Measurements from ENCODE around the gene NPFF.

NPFF gene

GRCh38 chr12:53500776-53501614 is 6.3 kb downstream of the NPFF start, which contains the start of gene TARBP2:
Gene TARBP2 (plus strand): TSS chr12:53501283. CDS start chr12:53501409, 126 bp downstream.
- no peak for TF ChIP-seq CTCF (IDR thresholded peaks at IDR 0.05; ENCODE audit: low read depth, low read length)
- peak within 1 kb of the TSS; percentile 81 to 84 for H3K4me3 ChIP-seq (replicated peaks in 1 of 2; ENCODE audit: low read depth in 2 of 2, low read length in 2 of 2)
- DNase-seq (ENCODE audit: low read depth in 2 of 2), result peak; percentile 100

- H3K4me3 ChIP-seq (replicated peaks in 1 of 2; ENCODE audit: low read depth in 2 of 2, low read length in 2 of 2), result peak overlapping the region; percentile 81 to 84
- no peak for TF ChIP-seq CTCF (IDR thresholded peaks at IDR 0.05; ENCODE audit: low read depth, low read length)
- DNase-seq (ENCODE audit: low read depth in 2 of 2), result peak; percentile 89 to 94
Observed at GRCh38 chr12:53500142-53500775, 7.0 kb downstream of the NPFF start.

- peak; percentile 56 to 85 for DNase-seq (ENCODE audit: low read depth in 2 of 2)
- TF ChIP-seq CTCF (IDR thresholded peaks at IDR 0.05; ENCODE audit: low read depth, low read length), result no peak
- H3K4me3 ChIP-seq (replicated peaks in 1 of 2; ENCODE audit: low read depth in 2 of 2, low read length in 2 of 2), result peak within 1 kb of the TSS; percentile 81 to 84
Observed at GRCh38 chr12:53499266-53500141, 7.8 kb downstream of the NPFF start, which contains the start of gene MAP3K12. Gene MAP3K12 (minus strand): TSS chr12:53499458. CDS start chr12:53487391, 12,067 bp downstream.

- no peak for TF ChIP-seq CTCF (IDR thresholded peaks at IDR 0.05; ENCODE audit: low read depth, low read length)
- H3K4me3 ChIP-seq (replicated peaks in 1 of 2; ENCODE audit: low read depth in 2 of 2, low read length in 2 of 2), result peak overlapping the region; percentile 81 to 84
- no peak for DNase-seq (ENCODE audit: low read depth in 2 of 2)
Observed at GRCh38 chr12:53498235-53498630, 9.1 kb downstream of the NPFF start.

- TF ChIP-seq CTCF (IDR thresholded peaks at IDR 0.05; ENCODE audit: low read depth, low read length), result no peak
- no peak overlapping the region for H3K4me3 ChIP-seq (replicated peaks in 1 of 2; ENCODE audit: low read depth in 2 of 2, low read length in 2 of 2)
- DNase-seq (ENCODE audit: low read depth in 2 of 2), result no peak
Observed at GRCh38 chr12:53497461-53497860, 9.8 kb downstream of the NPFF start.

- H3K4me3 ChIP-seq (replicated peaks in 1 of 2; ENCODE audit: low read depth in 2 of 2, low read length in 2 of 2), result peak overlapping the region in 1 of 2 donors; percentile 11
- TF ChIP-seq CTCF (IDR thresholded peaks at IDR 0.05; ENCODE audit: low read depth, low read length), result no peak
- no peak for DNase-seq (ENCODE audit: low read depth in 2 of 2)
Observed at GRCh38 chr12:53496752-53497032, 10.6 kb downstream of the NPFF start.
